Measurements from ENCODE around the gene UAP1L1.

UAP1L1 gene

GRCh38 chr9:137128862-137129455 is 51.6 kb downstream of the UAP1L1 start:
- no peak for DNase-seq (ENCODE audit: low spot score)
- Histone ChIP-seq H2AFZ (ENCODE audit: low read length) (peak overlapping the region; percentile 98), H3K36me3 (replicated peaks in 1 of 2; ENCODE audit: control insufficient read depth in 2 of 2, insufficient read depth in 2 of 2, low read length in 2 of 2) (no peaks in the 10 kb centered on the region), H2BK12ac (ENCODE audit: low read length) (no peak overlapping the region), H3K4me3 (ENCODE audit: low read length in 2 of 2) (peak overlapping the region; percentile 91 to 93), H2BK120ac (ENCODE audit: low read depth, low read length) (no peak overlapping the region), H3K23ac (ENCODE audit: low read depth, low read length, poor library complexity) (peak overlapping the region; percentile 98), H2BK15ac (ENCODE audit: low read length) (no peak overlapping the region), H3K18ac (ENCODE audit: low read length) (peak overlapping the region; percentile 91), H3K4me1 (ENCODE audit: control insufficient read depth in 2 of 2, insufficient read depth in 1 of 2, low read depth in 1 of 2, low read length in 2 of 2) (peaks cover 6 to 15% of the 10 kb centered on the region in 2 donors), H2BK5ac (ENCODE audit: low read length) (peak overlapping the region; percentile 90), H4K8ac (ENCODE audit: low read depth, low read length) (peak overlapping the region; percentile 67), H3K4ac (ENCODE audit: low read length) (peak overlapping the region; percentile 93), H3K9ac (ENCODE audit: low read depth, low read length, poor library complexity) (peak overlapping the region; percentile 99), H3K9me3 (replicated peaks in 1 of 2; ENCODE audit: control insufficient read depth in 2 of 2, insufficient read depth in 1 of 2, low read depth in 1 of 2, low read length in 2 of 2) (no peaks in the 10 kb centered on the region), H4K91ac (ENCODE audit: low read depth, low read length, poor library complexity) (peak overlapping the region; percentile 56), H3K27me3 (ENCODE audit: control insufficient read depth in 3 of 3, insufficient read depth in 3 of 3, low read depth in 1 of 3, low read length in 3 of 3) (peaks cover 0 to 6% (median 2%) of the 10 kb centered on the region in 3 experiments), H3K14ac (ENCODE audit: low read length) (peak overlapping the region; percentile 72), H2AK5ac (ENCODE audit: low read depth, low read length) (peak overlapping the region; percentile 97), H3K79me1 (ENCODE audit: low read depth, low read length) (peaks cover 6% of the 10 kb centered on the region), H3K27ac (replicated peaks; ENCODE audit: low read length) (no peak overlapping the region), H3K4me2 (ENCODE audit: insufficient read depth, low read length, poor library complexity, severe bottlenecking) (peak overlapping the region; percentile 81)
- no CpG with 5 or more reads among the region's 37 CpGs for WGBS, 2 donors (ENCODE audit: extremely low coverage in 2 of 2, insufficient read length in 2 of 2, insufficient replicate concordance in 1 of 2)

- Histone ChIP-seq H3K36me3 (replicated peaks in 1 of 2; ENCODE audit: control insufficient read depth in 2 of 2, insufficient read depth in 2 of 2, low read length in 2 of 2) (no peaks in the 10 kb centered on the region), H3K27ac (replicated peaks; ENCODE audit: low read length) (no peak overlapping the region), H3K4me1 (ENCODE audit: control insufficient read depth in 2 of 2, insufficient read depth in 1 of 2, low read depth in 1 of 2, low read length in 2 of 2) (peaks cover 6 to 15% of the 10 kb centered on the region in 2 donors)
Observed at GRCh38 chr9:137129456-137130175, 52.3 kb downstream of the UAP1L1 start.

GRCh38 chr9:137130176-137130755 is 52.9 kb downstream of the UAP1L1 start:
- H3K4ac ChIP-seq (ENCODE audit: low read length) = peak overlapping the region; percentile 66
- peaks cover 6 to 15% of the 10 kb centered on the region in 2 donors for H3K4me1 ChIP-seq (ENCODE audit: control insufficient read depth in 2 of 2, insufficient read depth in 1 of 2, low read depth in 1 of 2, low read length in 2 of 2)
- no peak overlapping the region for H4K91ac ChIP-seq (ENCODE audit: low read depth, low read length, poor library complexity)
- H2AK5ac ChIP-seq (ENCODE audit: low read depth, low read length) = peak overlapping the region; percentile 74
- H4K8ac ChIP-seq (ENCODE audit: low read depth, low read length) = peak overlapping the region; percentile 43
- H3K9ac ChIP-seq (ENCODE audit: low read depth, low read length, poor library complexity) = peak overlapping the region; percentile 77
- H3K23ac ChIP-seq (ENCODE audit: low read depth, low read length, poor library complexity) = peak overlapping the region; percentile 98
- peak overlapping the region; percentile 81 for H3K4me2 ChIP-seq (ENCODE audit: insufficient read depth, low read length, poor library complexity, severe bottlenecking)
- peak overlapping the region; percentile 90 for H2BK5ac ChIP-seq (ENCODE audit: low read length)
- H3K14ac ChIP-seq (ENCODE audit: low read length) = peak overlapping the region; percentile 38
- H2BK120ac ChIP-seq (ENCODE audit: low read depth, low read length) = no peak overlapping the region
- no peak for DNase-seq (ENCODE audit: low spot score)
- H3K18ac ChIP-seq (ENCODE audit: low read length) = peak overlapping the region; percentile 92
- H3K9me3 ChIP-seq (replicated peaks in 1 of 2; ENCODE audit: control insufficient read depth in 2 of 2, insufficient read depth in 1 of 2, low read depth in 1 of 2, low read length in 2 of 2) = no peaks in the 10 kb centered on the region
- H2BK15ac ChIP-seq (ENCODE audit: low read length) = peak overlapping the region; percentile 30
- peaks cover 0 to 6% (median 2%) of the 10 kb centered on the region in 3 experiments for H3K27me3 ChIP-seq (ENCODE audit: control insufficient read depth in 3 of 3, insufficient read depth in 3 of 3, low read depth in 1 of 3, low read length in 3 of 3)
- WGBS, 2 donors (ENCODE audit: extremely low coverage in 2 of 2, insufficient read length in 2 of 2, insufficient replicate concordance in 1 of 2) = no CpG with 5 or more reads among the region's 58 CpGs
- no peaks in the 10 kb centered on the region for H3K36me3 ChIP-seq (replicated peaks in 1 of 2; ENCODE audit: control insufficient read depth in 2 of 2, insufficient read depth in 2 of 2, low read length in 2 of 2)
- no peak overlapping the region for H2BK12ac ChIP-seq (ENCODE audit: low read length)
- peak overlapping the region; percentile 98 for H2AFZ ChIP-seq (ENCODE audit: low read length)
- H3K27ac ChIP-seq (replicated peaks; ENCODE audit: low read length) = no peak overlapping the region
- H3K4me3 ChIP-seq (ENCODE audit: low read length in 2 of 2) = peak overlapping the region; percentile 91 to 93
- peaks cover 6% of the 10 kb centered on the region for H3K79me1 ChIP-seq (ENCODE audit: low read depth, low read length)

More at GRCh38 chr9:137129456-137130175, 52.3 kb downstream of the UAP1L1 start:
- Histone ChIP-seq H3K18ac (ENCODE audit: low read length) (peak overlapping the region; percentile 92), H2BK15ac (ENCODE audit: low read length) (peak overlapping the region; percentile 30), H2AK5ac (ENCODE audit: low read depth, low read length) (peak overlapping the region; percentile 97), H3K14ac (ENCODE audit: low read length) (peak overlapping the region; percentile 72), H3K23ac (ENCODE audit: low read depth, low read length, poor library complexity) (peak overlapping the region; percentile 98), H2BK120ac (ENCODE audit: low read depth, low read length) (no peak overlapping the region), H2AFZ (ENCODE audit: low read length) (peak overlapping the region; percentile 98), H3K4me3 (ENCODE audit: low read length in 2 of 2) (peak overlapping the region; percentile 91 to 93), H3K27me3 (ENCODE audit: control insufficient read depth in 3 of 3, insufficient read depth in 3 of 3, low read depth in 1 of 3, low read length in 3 of 3) (peaks cover 0 to 6% (median 2%) of the 10 kb centered on the region in 3 experiments), H4K8ac (ENCODE audit: low read depth, low read length) (peak overlapping the region; percentile 65), H3K4me2 (ENCODE audit: insufficient read depth, low read length, poor library complexity, severe bottlenecking) (peak overlapping the region; percentile 81), H2BK12ac (ENCODE audit: low read length) (no peak overlapping the region), H2BK5ac (ENCODE audit: low read length) (peak overlapping the region; percentile 90), H4K91ac (ENCODE audit: low read depth, low read length, poor library complexity) (peak overlapping the region; percentile 56), H3K4ac (ENCODE audit: low read length) (peak overlapping the region; percentile 93), H3K9ac (ENCODE audit: low read depth, low read length, poor library complexity) (peak overlapping the region; percentile 99), H3K9me3 (replicated peaks in 1 of 2; ENCODE audit: control insufficient read depth in 2 of 2, insufficient read depth in 1 of 2, low read depth in 1 of 2, low read length in 2 of 2) (no peaks in the 10 kb centered on the region), H3K79me1 (ENCODE audit: low read depth, low read length) (peaks cover 6% of the 10 kb centered on the region)
- DNase-seq (ENCODE audit: low spot score) = peak; percentile 83
- WGBS, 2 donors (ENCODE audit: extremely low coverage in 2 of 2, insufficient read length in 2 of 2, insufficient replicate concordance in 1 of 2) = no CpG with 5 or more reads among the region's 86 CpGs

Measured in neuronal stem cell (in vitro differentiated cells).